ENCODE results near the gene XDH.

DNA sequence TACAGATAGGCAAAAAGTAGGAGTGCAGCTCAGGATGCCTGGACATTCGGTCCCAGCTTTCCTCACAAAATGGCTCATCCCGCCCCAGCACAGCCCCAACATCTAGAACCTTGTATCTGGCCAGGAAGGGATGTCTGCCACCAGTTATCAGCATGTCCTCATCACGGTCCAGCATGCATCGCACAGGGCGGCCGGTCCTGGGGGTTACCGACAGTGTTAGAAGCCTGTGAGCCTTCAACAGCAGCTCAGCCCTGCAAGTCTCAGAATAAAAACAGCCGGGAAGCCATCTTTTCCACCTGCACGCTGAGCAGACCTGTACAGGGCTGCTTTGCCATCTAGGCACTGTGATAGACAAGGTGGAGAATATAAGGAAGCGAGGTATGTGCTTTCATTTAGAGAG, 49.2 kb downstream of the XDH start:
- no peak for TF ChIP-seq CTCF (IDR thresholded peaks at IDR 0.05)
- TF ChIP-seq POLR2A (IDR thresholded peaks at IDR 0.05): no peak

Measured in esophagus squamous epithelium (tissue), 4 donors.